Ramos (cell line): ENCODE results near the gene TSHZ2.
"Not testable (repeated sequence)": the region's sequence is repeated elsewhere in the genome, so short reads cannot be mapped to it uniquely, and the experiment has no call there.

Experiments used
- in situ Hi-C: fragments of 300-500 bp; cut with MboI; formaldehyde crosslinking; loops from one replicate; pipeline ENCODE4 v1.14.3; 2022; ENCODE audit warnings: low sequenced_read_pairs; ENCODE audit not compliant: unreplicated experiment

TSHZ2 gene

GRCh38 chr20:52962183-52962582 is 10.0 kb upstream of the TSHZ2 start:
- in situ Hi-C loops, result no loop called here

GRCh38 chr20:52963131-52963530 is 9.0 kb upstream of the TSHZ2 start:
- in situ Hi-C loops, result no loop called here

GRCh38 chr20:52964131-52964530 is 8.0 kb upstream of the TSHZ2 start:
- in situ Hi-C loops, result no loop called here

- in situ Hi-C loops, result no loop called here
These were observed 6.8 kb upstream of the TSHZ2 start for GRCh38 chr20:52965380-52965779.

GRCh38 chr20:52965819-52966218 is 6.3 kb upstream of the TSHZ2 start:
- in situ Hi-C loops, result no loop called here

- in situ Hi-C loops, result not testable (repeated sequence)
These were observed 5.6 kb upstream of the TSHZ2 start for GRCh38 chr20:52966543-52966942.

GRCh38 chr20:52971498-52972189 is 514 bp upstream of the TSHZ2 start:
- in situ Hi-C loops, result no loop called here

GRCh38 chr20:52972965-52973819 is 1.0 kb downstream of the TSHZ2 start:
- in situ Hi-C loops, result no loop called here

GRCh38 chr20:52974179-52974594 is 2.0 kb downstream of the TSHZ2 start:
- in situ Hi-C loops, result no loop called here

GRCh38 chr20:52975029-52975732 is 3.0 kb downstream of the TSHZ2 start:
- in situ Hi-C loops, result no loop called here

GRCh38 chr20:52975803-52976531 is 3.8 kb downstream of the TSHZ2 start:
- in situ Hi-C loops, result no loop called here

GRCh38 chr20:52978851-52979250 is 6.7 kb downstream of the TSHZ2 start:
- in situ Hi-C loops, result no loop called here

- in situ Hi-C loops, result no loop called here
These were observed 8.9 kb downstream of the TSHZ2 start for GRCh38 chr20:52981051-52981450.

- in situ Hi-C loops, result no loop called here
These were observed 11.7 kb downstream of the TSHZ2 start for GRCh38 chr20:52983726-52984450.

GRCh38 chr20:52984451-52984810 is 12.3 kb downstream of the TSHZ2 start:
- in situ Hi-C loops, result no loop called here

GRCh38 chr20:52985687-52986086 is 13.5 kb downstream of the TSHZ2 start:
- in situ Hi-C loops, result no loop called here

- in situ Hi-C loops, result no loop called here
These were observed 15.1 kb downstream of the TSHZ2 start for GRCh38 chr20:52987295-52987694.

GRCh38 chr20:52991830-52992229 is 19.7 kb downstream of the TSHZ2 start:
- in situ Hi-C loops, result no loop called here

GRCh38 chr20:52992632-52993031 is 20.5 kb downstream of the TSHZ2 start:
- in situ Hi-C loops, result no loop called here

- in situ Hi-C loops, result no loop called here
These were observed 20.9 kb downstream of the TSHZ2 start for GRCh38 chr20:52993076-52993475.
